ENCODE measurements around the gene SESN1. TPM values are rescaled to one million over a fixed set of nuclear protein-coding genes. Genes with fewer than 3 reads are reported as not detected.

The SESN1 gene
- total RNA-seq, 1 donor from 2014 or later: 40.8 TPM

GRCh38 chr6:109025639-109026038 lies 69.0 kb downstream of the SESN1 start:
- no peak overlapping the region for H3K4me3 Mint-ChIP-seq
- no peaks in the 10 kb centered on the region for H3F3A ChIP-seq (ENCODE audit: low read depth)
- H3K4me1 Mint-ChIP-seq: no peaks in the 10 kb centered on the region
- H3K36me3 ChIP-seq: no peaks in the 10 kb centered on the region
- no peaks in the 10 kb centered on the region for H3K36me3 Mint-ChIP-seq
- no peaks in the 10 kb centered on the region for H3K79me2 ChIP-seq (ENCODE audit: low read depth)
- H3K27ac ChIP-seq: no peak overlapping the region
- H3K27me3 ChIP-seq: no peaks in the 10 kb centered on the region
- H4K20me1 ChIP-seq (ENCODE audit: low read depth): no peaks in the 10 kb centered on the region
- H3K27me3 Mint-ChIP-seq (ENCODE audit: insufficient read depth, low read depth): no peaks in the 10 kb centered on the region
- H3K4me3 ChIP-seq: no peak overlapping the region
- DNase-seq (ENCODE audit: low spot score): no peak
- TF ChIP-seq EZH2 (IDR thresholded peaks at IDR 0.05): no peak
- no peak for TF ChIP-seq CTCF (IDR thresholded peaks at IDR 0.05)
- no peak for TF ChIP-seq EZH2phosphoT487 (IDR thresholded peaks at IDR 0.05)
- no peak overlapping the region for H3K9ac ChIP-seq
- H3K4me1 ChIP-seq: no peaks in the 10 kb centered on the region
- H3K9me3 ChIP-seq (ENCODE audit: low read depth): no peaks in the 10 kb centered on the region
- H2AFZ ChIP-seq (replicated peaks): no peak overlapping the region
- no peak overlapping the region for H3K4me2 ChIP-seq
- peaks cover 3% of the 10 kb centered on the region for H3K9me3 Mint-ChIP-seq
- H3K27ac Mint-ChIP-seq: no peak overlapping the region

GRCh38 chr6:109024784-109025183 lies 69.9 kb downstream of the SESN1 start:
- TF ChIP-seq EZH2 (IDR thresholded peaks at IDR 0.05) (no peak), CTCF (IDR thresholded peaks at IDR 0.05) (peak; percentile 45)
- no peak overlapping the region for H3K27ac Mint-ChIP-seq
- no peak overlapping the region for H3K9ac ChIP-seq
- H3K36me3 Mint-ChIP-seq: no peaks in the 10 kb centered on the region
- H3K4me3 Mint-ChIP-seq: no peak overlapping the region
- H3K9me3 Mint-ChIP-seq: peaks cover 3% of the 10 kb centered on the region
- peaks cover 5% of the 10 kb centered on the region for H3K4me1 ChIP-seq
- H3K27me3 Mint-ChIP-seq (ENCODE audit: insufficient read depth, low read depth): no peaks in the 10 kb centered on the region
- H3K4me1 Mint-ChIP-seq: no peaks in the 10 kb centered on the region
- H3K4me2 ChIP-seq: no peak overlapping the region
- no peak overlapping the region for H3K27ac ChIP-seq
- H2AFZ ChIP-seq (replicated peaks): peak overlapping the region; percentile 43
- no peaks in the 10 kb centered on the region for H3K9me3 ChIP-seq (ENCODE audit: low read depth)
- H4K20me1 ChIP-seq (ENCODE audit: low read depth): no peaks in the 10 kb centered on the region
- DNase-seq (ENCODE audit: low spot score): peak; percentile 42
- H3K79me2 ChIP-seq (ENCODE audit: low read depth): no peaks in the 10 kb centered on the region
- no peaks in the 10 kb centered on the region for H3K36me3 ChIP-seq
- no peak overlapping the region for H3K4me3 ChIP-seq
- no peaks in the 10 kb centered on the region for H3F3A ChIP-seq (ENCODE audit: low read depth)
- H3K27me3 ChIP-seq: no peaks in the 10 kb centered on the region

GRCh38 chr6:109024368-109024767 lies 70.3 kb downstream of the SESN1 start:
- Histone ChIP-seq H3K9me3 (ENCODE audit: low read depth) (no peaks in the 10 kb centered on the region), H3F3A (ENCODE audit: low read depth) (no peaks in the 10 kb centered on the region), H3K27ac (no peak overlapping the region), H3K79me2 (ENCODE audit: low read depth) (no peaks in the 10 kb centered on the region), H3K9ac (no peak overlapping the region), H2AFZ (replicated peaks) (peak overlapping the region; percentile 43), H4K20me1 (ENCODE audit: low read depth) (no peaks in the 10 kb centered on the region), H3K4me2 (no peak overlapping the region), H3K4me3 (no peak overlapping the region), H3K4me1 (peaks cover 8% of the 10 kb centered on the region), H3K27me3 (no peaks in the 10 kb centered on the region), H3K36me3 (no peaks in the 10 kb centered on the region)
- DNase-seq (ENCODE audit: low spot score): no peak
- H3K27ac Mint-ChIP-seq: no peak overlapping the region
- no peak overlapping the region for H3K4me3 Mint-ChIP-seq
- H3K36me3 Mint-ChIP-seq: no peaks in the 10 kb centered on the region
- TF ChIP-seq CTCF (IDR thresholded peaks at IDR 0.05) (no peak), EZH2phosphoT487 (IDR thresholded peaks at IDR 0.05) (no peak), EZH2 (IDR thresholded peaks at IDR 0.05) (no peak)
- H3K4me1 Mint-ChIP-seq: no peaks in the 10 kb centered on the region
- H3K9me3 Mint-ChIP-seq: peaks cover 3% of the 10 kb centered on the region
- H3K27me3 Mint-ChIP-seq (ENCODE audit: insufficient read depth, low read depth): no peaks in the 10 kb centered on the region

All from neural progenitor cell (in vitro differentiated cells).